Central memory CD8-positive, alpha-beta T cell (primary cell): ENCODE measurements around the gene ITGB3.
"Not testable (repeated sequence)": the region's sequence is repeated elsewhere in the genome, so short reads cannot be mapped to it uniquely, and the experiment has no call there.

Experiments used
- ATAC-seq: fragments of 150-1000 bp; cut with Tn5 transposase; replicated peaks from 2 replicates; pipeline ENCODE4 v1.10.0; 2022; ENCODE audit warnings: mild to moderate bottlenecking, moderate FRiP score, moderate number of reproducible peaks; ENCODE audit not compliant: poor library complexity, severe bottlenecking; ENCODE audit errors: extremely low read depth
- DNase-seq, 2 donors: peaks; one replicate each; pipeline ENCODE4 v3.0.0; 2021; ENCODE audit warnings: low spot score in 2 of 2
- H3K27ac Mint-ChIP-seq: one replicate; pipeline ENCODE4 v1.8.0; 2022; ENCODE audit warnings: low read depth, mild to moderate bottlenecking, moderate library complexity, mixed read lengths
- H3K27me3 Mint-ChIP-seq: one replicate; pipeline ENCODE4 v1.8.0; 2022; ENCODE audit warnings: mixed read lengths
- H3K36me3 Mint-ChIP-seq: one replicate; pipeline ENCODE4 v1.8.0; 2022; ENCODE audit warnings: mild to moderate bottlenecking, moderate library complexity, mixed read lengths; ENCODE audit not compliant: insufficient read depth
- H3K4me1 Mint-ChIP-seq: one replicate; pipeline ENCODE4 v1.8.0; 2022; ENCODE audit warnings: mixed read lengths
- H3K4me3 Mint-ChIP-seq: one replicate; pipeline ENCODE4 v1.8.0; 2022; ENCODE audit warnings: mild to moderate bottlenecking, moderate library complexity, mixed read lengths
- H3K9me3 Mint-ChIP-seq: one replicate; pipeline ENCODE4 v1.8.0; 2022; ENCODE audit warnings: mixed read lengths

Gene ITGB3

DNA sequence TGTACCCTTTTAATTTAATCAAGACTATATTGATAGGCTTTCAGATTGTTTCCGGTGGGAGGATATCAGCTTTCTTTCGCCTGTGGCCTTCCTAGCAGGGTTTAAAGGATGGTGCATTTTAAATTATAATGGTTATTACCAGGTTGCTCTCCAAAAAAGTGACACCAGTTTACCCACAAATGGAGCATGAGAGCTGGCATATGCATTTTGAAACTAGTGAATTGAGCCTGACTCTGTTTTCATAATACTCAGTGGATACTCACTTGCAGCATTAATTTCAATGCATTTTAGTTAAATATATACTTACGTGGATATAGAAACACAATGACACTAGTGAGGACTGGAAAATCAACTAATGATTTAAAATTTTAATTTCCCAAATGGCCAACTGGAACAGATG, 38.7 kb upstream of the ITGB3 start:
- Mint-ChIP-seq H3K4me3 (no peak overlapping the region), H3K27ac (no peak overlapping the region), H3K4me1 (peaks cover 16% of the 10 kb centered on the region), H3K27me3 (no peaks in the 10 kb centered on the region), H3K9me3 (no peaks in the 10 kb centered on the region), H3K36me3 (peaks cover 2% of the 10 kb centered on the region)
- DNase-seq (no peak), ATAC-seq (no peak)

DNA sequence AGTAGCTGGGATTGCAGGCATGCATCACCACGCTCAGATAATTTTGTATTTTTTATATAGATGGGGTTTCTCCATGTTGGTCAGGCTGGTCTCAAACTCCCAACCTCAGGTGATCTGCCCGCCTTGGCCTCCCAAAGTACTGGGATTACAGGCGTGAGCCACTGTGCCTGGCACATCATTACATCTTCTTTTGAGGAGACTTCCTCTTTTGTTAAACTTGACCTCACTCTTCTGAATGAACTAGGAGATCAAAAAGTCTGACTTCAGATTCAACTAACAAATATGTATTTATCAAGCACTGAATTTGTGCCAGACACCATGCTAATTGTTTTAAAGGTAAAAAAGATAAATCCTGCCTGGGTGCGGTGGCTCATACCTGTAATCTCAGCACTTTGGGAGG, 36.8 kb upstream of the ITGB3 start:
- Mint-ChIP-seq H3K4me3 (peak overlapping the region; percentile 20), H3K27ac (peak overlapping the region; percentile 69), H3K4me1 (peaks cover 35% of the 10 kb centered on the region)
- DNase-seq, ATAC-seq, H3K27me3 Mint-ChIP-seq, H3K36me3 Mint-ChIP-seq, H3K9me3 Mint-ChIP-seq: not testable (repeated sequence)

DNA sequence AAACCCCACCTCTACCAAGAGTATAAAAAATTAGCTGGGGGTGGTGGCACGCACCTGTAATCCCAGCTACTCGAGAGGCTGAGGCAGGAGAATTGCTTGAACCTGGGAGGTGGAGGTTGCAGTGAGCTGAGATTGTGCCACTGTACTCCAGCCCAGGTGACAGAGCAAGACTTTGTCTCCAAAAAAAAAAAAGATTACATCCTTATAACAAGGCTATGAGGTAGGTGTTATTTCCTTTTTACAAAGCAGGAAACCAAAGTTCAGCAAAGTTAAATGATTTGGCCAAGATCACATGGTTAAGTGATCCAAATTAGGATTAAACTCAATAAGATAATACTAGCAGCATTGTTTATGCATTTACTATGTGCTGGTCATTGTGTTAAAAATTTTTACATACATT, 36.3 kb upstream of the ITGB3 start:
- DNase-seq, H3K27me3 Mint-ChIP-seq, H3K36me3 Mint-ChIP-seq, H3K9me3 Mint-ChIP-seq: not testable (repeated sequence)
- peak overlapping the region; percentile 69 for H3K27ac Mint-ChIP-seq
- H3K4me3 Mint-ChIP-seq = peak overlapping the region; percentile 20
- peaks cover 40% of the 10 kb centered on the region for H3K4me1 Mint-ChIP-seq
- ATAC-seq = peak; percentile 73

GRCh38 chr17:47218896-47219430, 34.7 kb upstream of the ITGB3 start:
- ATAC-seq = no peak
- H3K27ac Mint-ChIP-seq = no peak overlapping the region
- H3K9me3 Mint-ChIP-seq = no peaks in the 10 kb centered on the region
- H3K27me3 Mint-ChIP-seq = no peaks in the 10 kb centered on the region
- peaks cover 4% of the 10 kb centered on the region for H3K36me3 Mint-ChIP-seq
- DNase-seq = no peak
- peaks cover 44% of the 10 kb centered on the region for H3K4me1 Mint-ChIP-seq
- H3K4me3 Mint-ChIP-seq = peak overlapping the region; percentile 54

DNA sequence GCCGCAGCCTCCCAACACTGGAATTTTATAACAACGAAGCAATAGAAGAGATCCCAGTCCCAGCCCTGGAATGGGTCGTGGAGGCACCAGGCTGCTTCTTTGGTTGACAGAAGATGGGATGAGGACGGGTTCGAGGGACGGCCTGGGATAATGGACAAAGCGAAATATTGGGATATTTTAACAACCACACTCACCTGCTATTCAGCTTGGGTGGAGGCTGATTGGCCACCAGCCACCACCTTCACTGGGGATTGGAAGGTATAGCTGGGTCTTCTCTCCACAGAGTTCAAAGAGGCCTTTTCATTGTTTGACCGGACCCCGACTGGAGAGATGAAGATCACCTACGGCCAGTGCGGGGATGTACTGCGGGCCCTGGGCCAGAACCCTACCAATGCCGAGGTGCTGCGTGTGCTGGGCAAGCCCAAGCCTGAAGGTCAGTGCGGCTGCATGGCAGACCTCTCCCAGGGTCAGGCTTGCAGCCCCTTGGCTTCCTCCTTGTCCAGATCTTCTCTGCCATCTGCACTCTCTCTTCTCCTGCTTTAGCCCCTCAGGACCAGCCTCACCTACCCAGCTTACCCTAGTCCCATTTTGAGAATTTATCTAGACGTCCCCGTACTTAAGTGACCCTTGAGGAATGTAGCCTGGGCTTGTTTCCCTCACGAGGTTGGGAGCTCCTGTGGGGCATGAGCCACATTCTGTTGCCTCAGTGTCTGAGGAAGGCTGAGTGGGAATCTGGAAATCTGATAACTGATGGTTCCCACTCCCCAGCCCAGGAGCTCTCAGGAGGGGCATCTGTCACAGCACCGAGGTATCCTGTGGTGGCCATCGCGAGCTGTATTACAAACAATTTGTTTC, 33.8 kb upstream of the ITGB3 start:
- H3K27ac Mint-ChIP-seq = peak overlapping the region; percentile 78
- ATAC-seq (no peak), DNase-seq (no peak)
- H3K4me1 Mint-ChIP-seq = peaks cover 44% of the 10 kb centered on the region
- H3K27me3 Mint-ChIP-seq = no peaks in the 10 kb centered on the region
- H3K9me3 Mint-ChIP-seq = no peaks in the 10 kb centered on the region
- peaks cover 4% of the 10 kb centered on the region for H3K36me3 Mint-ChIP-seq
- peak overlapping the region; percentile 69 for H3K4me3 Mint-ChIP-seq

DNA sequence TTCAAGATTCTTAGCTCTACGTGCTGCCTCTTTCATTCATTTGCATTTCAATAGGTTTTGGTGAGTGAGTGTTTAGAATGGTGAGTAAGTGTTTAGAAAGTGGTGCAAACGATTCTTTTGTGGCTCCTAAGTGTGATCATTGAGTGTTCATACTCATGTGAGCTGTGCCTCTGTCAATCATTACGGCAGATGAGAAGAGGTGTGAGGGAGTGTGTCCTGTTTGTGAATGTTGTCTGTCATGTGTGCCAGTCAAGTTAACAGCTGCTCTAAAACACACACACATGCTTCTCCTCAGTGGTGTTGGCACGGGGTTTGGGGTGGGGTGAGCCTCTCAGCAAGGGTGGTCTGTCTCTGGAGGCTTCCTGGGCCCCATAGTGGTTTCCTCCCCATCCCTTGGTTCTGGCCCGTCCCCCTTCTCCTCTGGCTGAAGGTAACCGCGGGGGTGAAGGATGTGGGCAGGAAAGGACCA, 33.1 kb upstream of the ITGB3 start:
- H3K9me3 Mint-ChIP-seq = no peaks in the 10 kb centered on the region
- H3K4me3 Mint-ChIP-seq = peak overlapping the region; percentile 69
- no peaks in the 10 kb centered on the region for H3K27me3 Mint-ChIP-seq
- H3K27ac Mint-ChIP-seq = peak overlapping the region; percentile 78
- DNase-seq = peak in 1 of 2 donors; percentile 57
- H3K36me3 Mint-ChIP-seq = peaks cover 4% of the 10 kb centered on the region
- peak; percentile 87 for ATAC-seq
- peaks cover 44% of the 10 kb centered on the region for H3K4me1 Mint-ChIP-seq

- H3K27me3 Mint-ChIP-seq = no peaks in the 10 kb centered on the region
- peaks cover 4% of the 10 kb centered on the region for H3K36me3 Mint-ChIP-seq
- H3K4me1 Mint-ChIP-seq = peaks cover 44% of the 10 kb centered on the region
- ATAC-seq (no peak), DNase-seq (no peak)
- H3K27ac Mint-ChIP-seq = peak overlapping the region; percentile 35
- H3K9me3 Mint-ChIP-seq = no peaks in the 10 kb centered on the region
- no peak overlapping the region for H3K4me3 Mint-ChIP-seq
Measured at GRCh38 chr17:47221154-47221553, 32.5 kb upstream of the ITGB3 start.

DNA sequence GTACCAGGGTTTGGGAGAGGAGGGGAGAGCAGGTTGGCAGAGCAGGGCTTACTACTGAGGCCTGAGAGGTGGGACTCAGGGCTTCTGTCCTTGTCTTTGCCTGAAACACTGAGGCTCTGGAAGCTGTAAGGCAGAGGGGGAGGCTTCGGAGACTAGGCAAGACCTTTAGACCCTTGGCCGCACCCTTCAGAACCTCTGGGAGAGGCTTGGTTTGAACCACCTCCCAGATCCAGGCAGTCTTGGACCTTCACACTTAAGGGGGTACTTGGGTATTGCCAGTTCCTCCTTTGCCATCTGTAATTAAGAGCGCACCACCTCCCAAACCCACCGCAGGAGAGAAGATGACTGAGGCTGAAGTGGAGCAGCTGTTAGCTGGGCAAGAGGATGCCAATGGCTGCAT, 31.6 kb upstream of the ITGB3 start:
- Mint-ChIP-seq H3K4me1 (peaks cover 44% of the 10 kb centered on the region), H3K27ac (peak overlapping the region; percentile 35), H3K27me3 (no peaks in the 10 kb centered on the region), H3K36me3 (peaks cover 4% of the 10 kb centered on the region), H3K4me3 (no peak overlapping the region), H3K9me3 (no peaks in the 10 kb centered on the region)
- DNase-seq = no peak
- no peak for ATAC-seq

DNA sequence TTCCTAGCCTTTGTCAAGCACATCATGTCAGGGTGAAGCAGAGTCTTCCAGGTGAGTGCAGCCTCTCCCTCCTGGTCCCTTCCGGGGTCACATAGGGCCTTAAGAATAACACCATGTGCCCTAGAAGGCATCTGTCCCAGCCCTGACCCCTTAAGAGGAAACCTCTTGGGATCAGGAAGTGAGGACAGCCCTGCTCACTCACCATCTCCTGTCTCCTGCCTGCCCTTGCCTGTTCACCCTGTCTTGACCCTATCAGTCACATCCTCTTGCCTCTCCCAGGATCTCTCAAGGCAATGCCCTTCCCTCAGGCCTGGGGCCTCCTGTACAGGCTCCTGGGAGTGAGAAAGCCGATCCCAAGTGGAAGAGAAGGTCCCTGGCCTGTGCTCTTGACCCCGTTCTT, 30.6 kb upstream of the ITGB3 start:
- H3K4me3 Mint-ChIP-seq = no peak overlapping the region
- no peaks in the 10 kb centered on the region for H3K9me3 Mint-ChIP-seq
- no peak for DNase-seq
- peaks cover 4% of the 10 kb centered on the region for H3K36me3 Mint-ChIP-seq
- peaks cover 44% of the 10 kb centered on the region for H3K4me1 Mint-ChIP-seq
- H3K27ac Mint-ChIP-seq = peak overlapping the region; percentile 49
- no peak for ATAC-seq
- no peaks in the 10 kb centered on the region for H3K27me3 Mint-ChIP-seq

- no peak overlapping the region for H3K4me3 Mint-ChIP-seq
- ATAC-seq (no peak), DNase-seq (no peak)
- H3K9me3 Mint-ChIP-seq = no peaks in the 10 kb centered on the region
- H3K27me3 Mint-ChIP-seq = no peaks in the 10 kb centered on the region
- H3K4me1 Mint-ChIP-seq = peaks cover 42% of the 10 kb centered on the region
- peak overlapping the region; percentile 49 for H3K27ac Mint-ChIP-seq
- H3K36me3 Mint-ChIP-seq = peaks cover 4% of the 10 kb centered on the region
Measured at GRCh38 chr17:47223460-47223859, 30.2 kb upstream of the ITGB3 start.

GRCh38 chr17:47224077-47224476, 29.6 kb upstream of the ITGB3 start:
- H3K9me3 Mint-ChIP-seq, H3K27me3 Mint-ChIP-seq, ATAC-seq, H3K4me3 Mint-ChIP-seq, H3K27ac Mint-ChIP-seq, DNase-seq, H3K36me3 Mint-ChIP-seq: not testable (repeated sequence)
- H3K4me1 Mint-ChIP-seq = peaks cover 36% of the 10 kb centered on the region

DNA sequence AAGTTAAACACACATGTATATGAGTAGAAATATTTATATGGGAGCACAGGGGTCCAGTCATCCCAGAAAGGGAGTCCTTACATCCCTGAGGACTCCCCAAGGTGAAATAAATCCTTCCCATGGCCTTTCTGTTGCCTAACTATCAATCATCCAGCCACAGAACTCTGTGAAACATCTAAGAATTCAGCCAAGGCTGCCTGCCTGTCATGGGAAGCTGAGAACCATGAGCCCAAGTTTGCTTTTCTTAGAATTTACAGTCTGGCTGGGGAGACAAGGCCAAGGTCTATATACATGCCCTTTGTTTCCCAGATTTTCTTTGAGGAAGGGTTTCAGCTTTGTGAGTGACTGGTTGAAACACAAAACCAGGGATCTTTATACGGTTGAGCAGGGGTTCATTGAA, 28.7 kb upstream of the ITGB3 start:
- no peak for ATAC-seq
- Mint-ChIP-seq H3K4me1 (peaks cover 34% of the 10 kb centered on the region), H3K27ac (no peak overlapping the region), H3K4me3 (no peak overlapping the region), H3K9me3 (no peaks in the 10 kb centered on the region), H3K27me3 (no peaks in the 10 kb centered on the region), H3K36me3 (peaks cover 2% of the 10 kb centered on the region)
- no peak for DNase-seq

GRCh38 chr17:47225436-47225858, 28.2 kb upstream of the ITGB3 start:
- no peak for ATAC-seq
- no peak for DNase-seq
- Mint-ChIP-seq H3K27me3 (no peaks in the 10 kb centered on the region), H3K9me3 (no peaks in the 10 kb centered on the region), H3K4me3 (no peak overlapping the region), H3K4me1 (peaks cover 34% of the 10 kb centered on the region), H3K36me3 (no peaks in the 10 kb centered on the region), H3K27ac (peak overlapping the region; percentile 54)
